IPS DF 19.7 (cell line): ENCODE measurements around the gene TIAM1.

Experiments used
- DNase-seq: peaks from one replicate; pipeline ENCODE4 v3.0.0-alpha.2; 2013; ENCODE audit warnings: low read depth, low spot score

The TIAM1 gene, protein sequence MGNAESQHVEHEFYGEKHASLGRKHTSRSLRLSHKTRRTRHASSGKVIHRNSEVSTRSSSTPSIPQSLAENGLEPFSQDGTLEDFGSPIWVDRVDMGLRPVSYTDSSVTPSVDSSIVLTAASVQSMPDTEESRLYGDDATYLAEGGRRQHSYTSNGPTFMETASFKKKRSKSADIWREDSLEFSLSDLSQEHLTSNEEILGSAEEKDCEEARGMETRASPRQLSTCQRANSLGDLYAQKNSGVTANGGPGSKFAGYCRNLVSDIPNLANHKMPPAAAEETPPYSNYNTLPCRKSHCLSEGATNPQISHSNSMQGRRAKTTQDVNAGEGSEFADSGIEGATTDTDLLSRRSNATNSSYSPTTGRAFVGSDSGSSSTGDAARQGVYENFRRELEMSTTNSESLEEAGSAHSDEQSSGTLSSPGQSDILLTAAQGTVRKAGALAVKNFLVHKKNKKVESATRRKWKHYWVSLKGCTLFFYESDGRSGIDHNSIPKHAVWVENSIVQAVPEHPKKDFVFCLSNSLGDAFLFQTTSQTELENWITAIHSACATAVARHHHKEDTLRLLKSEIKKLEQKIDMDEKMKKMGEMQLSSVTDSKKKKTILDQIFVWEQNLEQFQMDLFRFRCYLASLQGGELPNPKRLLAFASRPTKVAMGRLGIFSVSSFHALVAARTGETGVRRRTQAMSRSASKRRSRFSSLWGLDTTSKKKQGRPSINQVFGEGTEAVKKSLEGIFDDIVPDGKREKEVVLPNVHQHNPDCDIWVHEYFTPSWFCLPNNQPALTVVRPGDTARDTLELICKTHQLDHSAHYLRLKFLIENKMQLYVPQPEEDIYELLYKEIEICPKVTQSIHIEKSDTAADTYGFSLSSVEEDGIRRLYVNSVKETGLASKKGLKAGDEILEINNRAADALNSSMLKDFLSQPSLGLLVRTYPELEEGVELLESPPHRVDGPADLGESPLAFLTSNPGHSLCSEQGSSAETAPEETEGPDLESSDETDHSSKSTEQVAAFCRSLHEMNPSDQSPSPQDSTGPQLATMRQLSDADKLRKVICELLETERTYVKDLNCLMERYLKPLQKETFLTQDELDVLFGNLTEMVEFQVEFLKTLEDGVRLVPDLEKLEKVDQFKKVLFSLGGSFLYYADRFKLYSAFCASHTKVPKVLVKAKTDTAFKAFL (N-terminal part only)

GRCh38 chr21:31343680-31344480 is at the start of gene TIAM1:
TSS of gene TIAM1 (minus strand) at chr21:31344261. CDS start at chr21:31266972, 77,289 bp downstream.
- DNase-seq = no peak

- DNase-seq = no peak
These were observed 43.6 kb upstream of the TIAM1 start for GRCh38 chr21:31387560-31388186.

DNA sequence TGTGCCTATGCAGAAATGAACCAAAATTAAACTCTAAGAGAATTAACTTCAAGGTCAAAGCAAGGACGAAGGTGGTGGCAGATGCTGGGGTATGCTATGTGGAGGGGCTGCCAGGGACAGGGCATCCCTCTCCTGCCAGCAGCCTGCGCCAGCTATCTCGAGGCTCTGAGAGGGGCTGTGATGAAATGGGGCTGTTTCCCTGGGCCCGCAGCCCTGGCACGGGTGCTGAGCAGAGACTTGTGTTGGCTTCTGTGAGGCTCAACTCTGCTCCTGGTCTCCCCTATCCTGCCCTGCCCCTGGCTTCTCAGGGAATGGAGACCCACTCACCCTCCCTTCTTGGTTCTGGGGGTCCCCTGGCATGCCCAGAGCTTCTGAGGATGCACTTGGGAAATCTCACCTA is 41.9 kb upstream of the TIAM1 start:
- DNase-seq = no peak

DNA sequence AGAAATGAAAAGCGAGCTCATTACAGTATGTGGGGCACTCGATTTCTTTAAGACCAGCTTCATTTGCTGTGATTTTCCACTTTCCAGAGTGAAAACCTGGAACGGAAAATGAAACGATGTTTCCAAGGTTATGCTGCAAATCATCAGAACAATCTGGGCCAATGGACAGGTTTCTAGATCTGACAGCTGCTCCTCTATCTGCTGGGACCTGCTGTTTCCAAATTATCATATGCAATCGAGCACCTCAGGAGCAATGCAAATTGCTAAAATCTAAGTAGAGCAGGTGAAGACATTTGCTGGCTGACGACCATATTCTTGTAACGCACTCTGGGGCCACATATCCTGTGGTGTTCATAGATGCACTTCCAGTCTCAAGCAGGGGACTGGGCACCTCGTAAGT is 39.7 kb upstream of the TIAM1 start:
- no peak for DNase-seq

DNA sequence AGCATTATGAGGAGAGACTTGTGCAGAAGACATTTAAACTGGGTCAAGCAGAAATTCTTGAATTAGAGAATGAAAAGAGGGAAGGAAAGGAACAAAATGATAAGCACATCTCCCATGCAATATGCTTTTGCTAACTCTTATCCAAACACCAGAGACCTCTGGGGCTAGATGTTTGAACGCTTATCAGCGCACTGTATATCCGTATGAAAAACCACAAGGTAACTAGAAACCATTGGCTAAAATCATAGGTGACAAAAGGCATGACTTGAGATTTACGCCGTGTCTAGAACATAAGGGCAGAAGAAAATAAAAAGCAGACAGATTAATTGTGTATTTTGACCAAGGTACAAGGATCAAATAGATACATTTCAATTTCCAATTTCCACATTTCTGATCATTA is 38.0 kb upstream of the TIAM1 start:
- DNase-seq = no peak

GRCh38 chr21:31376301-31376700 is 32.2 kb upstream of the TIAM1 start:
- DNase-seq = no peak

- DNase-seq = no peak
These were observed 30.3 kb upstream of the TIAM1 start for GRCh38 chr21:31374395-31374794.

DNA sequence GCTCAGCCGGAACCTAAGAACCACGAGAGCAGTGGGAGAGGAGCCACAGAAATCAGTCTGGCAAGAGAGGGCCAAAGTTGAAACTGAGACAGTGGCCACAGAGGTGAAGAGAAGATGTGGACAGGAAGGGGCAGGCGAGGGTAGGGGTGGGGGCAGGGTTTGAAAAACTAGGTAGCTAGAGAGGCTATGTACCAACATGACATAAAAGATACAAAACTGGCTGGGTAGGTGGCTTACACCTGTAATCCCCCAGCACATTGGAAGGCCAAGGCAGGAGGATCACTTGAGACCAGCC is 28.4 kb upstream of the TIAM1 start:
- DNase-seq = no peak

GRCh38 chr21:31371715-31372470 is 27.8 kb upstream of the TIAM1 start:
- no peak for DNase-seq

DNA sequence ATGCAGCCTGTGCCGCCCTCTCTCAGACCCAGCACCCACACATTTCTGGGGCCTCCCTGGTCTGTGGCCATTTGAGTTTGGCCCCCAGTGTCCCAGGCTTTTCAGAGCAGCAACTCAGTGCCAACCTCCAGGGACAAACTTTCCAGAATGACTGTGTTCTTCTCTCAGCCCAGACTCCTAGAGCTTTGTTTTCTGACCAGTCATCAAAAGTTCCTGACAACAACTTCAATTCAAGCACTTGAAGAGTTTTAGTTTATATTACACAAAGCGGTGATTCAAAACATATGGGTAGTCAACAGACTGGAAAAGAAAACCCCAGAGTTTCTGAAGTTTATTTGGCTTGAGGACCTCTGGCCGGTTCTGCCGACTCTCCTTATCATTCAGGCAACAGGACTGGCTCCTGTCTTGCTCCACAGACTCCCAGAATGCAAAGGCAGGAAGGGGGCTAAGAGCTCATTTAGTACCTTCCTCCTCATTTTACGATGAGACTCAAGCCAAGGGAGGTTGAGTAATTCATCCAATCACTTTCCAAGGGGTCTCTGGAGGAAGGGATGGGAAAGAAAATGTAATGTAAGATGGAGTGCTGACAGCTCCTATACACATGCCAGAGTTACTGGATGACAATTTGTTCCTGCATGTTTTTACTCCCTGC is 27.0 kb upstream of the TIAM1 start:
- no peak for DNase-seq

DNA sequence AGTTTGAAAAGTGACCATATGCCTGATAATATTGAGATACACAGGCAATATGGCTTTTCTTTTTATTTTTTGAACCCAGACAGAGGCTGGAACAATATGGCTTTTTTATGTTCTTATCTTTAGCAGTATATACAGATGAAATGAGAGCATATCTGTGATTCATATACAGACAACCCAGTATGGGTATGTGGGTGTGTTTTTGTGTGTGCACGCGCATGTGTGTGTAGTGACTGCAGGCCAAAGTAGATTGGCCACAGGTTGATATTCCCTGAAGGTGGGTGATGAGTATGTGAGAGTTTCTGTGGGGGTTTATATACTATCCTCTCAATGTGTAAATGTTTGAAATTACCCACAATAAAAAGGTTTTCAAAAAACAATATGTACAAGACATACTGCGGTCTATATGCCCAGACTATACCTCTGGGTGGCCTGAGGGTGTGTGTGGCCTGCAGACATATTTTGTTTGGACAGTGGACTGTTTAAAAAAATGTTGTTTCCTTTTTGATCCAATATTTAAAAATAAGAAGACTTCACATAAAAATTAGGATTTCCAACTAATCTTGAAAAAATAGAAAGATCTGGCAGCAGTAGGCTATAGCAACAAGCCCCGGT is 26.3 kb upstream of the TIAM1 start:
- no peak for DNase-seq

DNA sequence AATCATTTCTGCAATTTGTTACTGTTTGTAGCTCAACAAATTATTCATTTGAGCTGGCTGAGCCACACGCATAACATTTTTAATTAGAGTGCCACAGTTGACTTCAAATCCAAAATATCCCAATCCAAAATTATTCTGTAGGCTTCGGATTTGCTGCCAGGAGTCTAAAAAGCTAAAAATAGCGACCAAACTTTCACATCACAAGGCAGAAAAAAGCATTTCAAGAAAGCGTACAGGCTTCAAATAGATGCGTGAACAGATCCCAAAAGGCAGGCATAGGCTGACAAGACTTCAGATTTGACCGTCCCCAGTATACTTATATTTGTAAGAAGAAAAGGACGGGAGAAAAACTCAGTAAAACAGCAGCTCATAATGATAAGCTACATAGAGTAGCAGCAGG is 24.3 kb upstream of the TIAM1 start:
- DNase-seq = no peak

GRCh38 chr21:31367801-31368200 is 23.7 kb upstream of the TIAM1 start:
- DNase-seq = no peak

DNA sequence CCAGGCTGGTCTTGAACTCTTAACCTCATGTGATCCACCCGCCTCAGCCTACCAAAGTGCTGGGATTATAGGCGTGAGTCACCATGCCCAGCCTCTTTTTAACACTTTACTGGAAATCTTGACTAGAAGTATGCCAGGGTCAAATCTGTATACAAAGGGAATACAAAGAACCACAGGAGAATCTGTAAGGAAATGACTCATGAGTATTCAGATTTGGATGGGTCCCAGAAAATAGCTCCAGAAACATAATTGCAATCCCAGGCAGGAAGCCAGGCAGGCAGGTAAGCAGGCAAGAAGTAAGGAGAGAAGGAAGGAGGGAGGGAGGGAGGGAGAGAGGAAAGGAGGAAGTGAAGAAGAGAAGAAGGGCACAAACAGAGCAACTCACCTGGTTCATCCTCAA is 22.8 kb upstream of the TIAM1 start:
- no peak for DNase-seq

GRCh38 chr21:31364253-31364945 is 20.3 kb upstream of the TIAM1 start:
- DNase-seq = no peak

- no peak for DNase-seq
These were observed 19.7 kb upstream of the TIAM1 start for GRCh38 chr21:31363720-31364119.

GRCh38 chr21:31360717-31361116 is 16.7 kb upstream of the TIAM1 start:
- DNase-seq = no peak

DNA sequence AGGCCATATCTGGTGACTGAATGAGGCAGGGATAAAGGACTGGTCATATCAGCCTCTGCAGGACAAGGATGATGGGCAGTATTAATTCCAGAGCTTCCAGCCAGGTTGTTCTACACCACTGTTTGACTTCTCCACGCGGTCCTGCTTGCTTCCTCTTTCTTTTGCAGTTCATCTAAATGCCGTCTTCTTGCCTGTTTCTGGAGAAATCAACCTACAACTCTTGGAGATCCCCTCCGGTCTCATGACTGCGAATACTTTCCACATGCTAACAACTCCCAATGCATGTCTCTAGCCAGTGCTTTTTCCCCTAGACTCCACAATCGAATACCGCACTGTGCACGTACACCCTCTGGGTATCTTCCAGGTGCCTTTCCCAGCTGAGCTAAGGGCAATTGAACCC is 14.1 kb upstream of the TIAM1 start:
- no peak for DNase-seq

GRCh38 chr21:31356440-31356839 is 12.4 kb upstream of the TIAM1 start:
- DNase-seq = no peak
